ENCODE data around the gene ZNF860.
"Not testable (repeated sequence)": the region's sequence is repeated elsewhere in the genome, so short reads cannot be mapped to it uniquely, and the experiment has no call there.

ZNF860 gene

GRCh38 chr3:31960793-31961431, 20.6 kb upstream of the ZNF860 start:
- DNase-seq (ENCODE audit: low read depth in 2 of 3, low spot score in 2 of 3) = no peak

- no peak for DNase-seq (ENCODE audit: low read depth in 2 of 3, low spot score in 2 of 3)
These were observed 18.7 kb upstream of the ZNF860 start for GRCh38 chr3:31962801-31963205.

GRCh38 chr3:31966978-31967591, 14.5 kb upstream of the ZNF860 start:
- no peak for DNase-seq (ENCODE audit: low read depth in 2 of 3, low spot score in 2 of 3)

- DNase-seq (ENCODE audit: low read depth in 2 of 3, low spot score in 2 of 3) = no peak
These were observed 14.0 kb upstream of the ZNF860 start for GRCh38 chr3:31967592-31967991.

GRCh38 chr3:31968369-31968926, 13.1 kb upstream of the ZNF860 start:
- DNase-seq (ENCODE audit: low read depth in 2 of 3, low spot score in 2 of 3) = no peak

GRCh38 chr3:31968927-31969418, 12.6 kb upstream of the ZNF860 start:
- DNase-seq (ENCODE audit: low read depth in 2 of 3, low spot score in 2 of 3) = no peak

- no peak for DNase-seq (ENCODE audit: low read depth in 2 of 3, low spot score in 2 of 3)
These were observed 9.9 kb upstream of the ZNF860 start for GRCh38 chr3:31971607-31972006.

GRCh38 chr3:31973081-31973480, 8.5 kb upstream of the ZNF860 start:
- no peak for DNase-seq (ENCODE audit: low read depth in 2 of 3, low spot score in 2 of 3)

GRCh38 chr3:31973837-31974236, 7.7 kb upstream of the ZNF860 start:
- DNase-seq (ENCODE audit: low read depth in 2 of 3, low spot score in 2 of 3) = no peak

- DNase-seq (ENCODE audit: low read depth in 2 of 3, low spot score in 2 of 3) = no peak
These were observed 7.1 kb upstream of the ZNF860 start for GRCh38 chr3:31974471-31974870.

- DNase-seq (ENCODE audit: low read depth in 2 of 3, low spot score in 2 of 3) = no peak
These were observed 6.6 kb upstream of the ZNF860 start for GRCh38 chr3:31974964-31975363.

- no peak for DNase-seq (ENCODE audit: low read depth in 2 of 3, low spot score in 2 of 3)
These were observed 5.2 kb upstream of the ZNF860 start for GRCh38 chr3:31976302-31976701.

GRCh38 chr3:31977736-31978135, 3.8 kb upstream of the ZNF860 start:
- DNase-seq (ENCODE audit: low read depth in 2 of 3, low spot score in 2 of 3) = no peak

- DNase-seq (ENCODE audit: low read depth in 2 of 3, low spot score in 2 of 3) = no peak
These were observed 3.0 kb upstream of the ZNF860 start for GRCh38 chr3:31978553-31978952.

- no peak for DNase-seq (ENCODE audit: low read depth in 2 of 3, low spot score in 2 of 3)
These were observed 2.4 kb upstream of the ZNF860 start for GRCh38 chr3:31979001-31979697.

GRCh38 chr3:31980530-31981205, 882 bp upstream of the ZNF860 start:
- DNase-seq (ENCODE audit: low read depth in 2 of 3, low spot score in 2 of 3) = peak in 1 of 3 experiments; percentile 15

GRCh38 chr3:31984321-31984720, 2.8 kb downstream of the ZNF860 start:
- no peak for DNase-seq (ENCODE audit: low read depth in 2 of 3, low spot score in 2 of 3)

- no peak for DNase-seq (ENCODE audit: low read depth in 2 of 3, low spot score in 2 of 3)
These were observed 4.3 kb downstream of the ZNF860 start for GRCh38 chr3:31985831-31986230.

GRCh38 chr3:31988271-31988670, 6.7 kb downstream of the ZNF860 start:
- DNase-seq (ENCODE audit: low read depth in 2 of 3, low spot score in 2 of 3) = no peak

GRCh38 chr3:31992995-31993394, 11.4 kb downstream of the ZNF860 start:
- DNase-seq (ENCODE audit: low read depth in 2 of 3, low spot score in 2 of 3) = not testable (repeated sequence)

GRCh38 chr3:31993843-31994242, 12.3 kb downstream of the ZNF860 start:
- DNase-seq (ENCODE audit: low read depth in 2 of 3, low spot score in 2 of 3) = no peak

Data from activated CD8-positive, alpha-beta memory T cell treated with anti-CD3 and anti-CD28 coated beads for 48 hours (primary cell).